Activated T-cell treated with anti-CD3 and anti-CD28 coated beads, Interleukin-2, amount 50 U/mL, for 24 hours (primary cell): ENCODE measurements around the gene STXBP6.

Experiments used
- DNase-seq: peaks from one replicate; pipeline ENCODE4 v3.0.0-alpha.2; 2020
- H3K27ac Mint-ChIP-seq: 2 replicates; pipeline ENCODE4 v1.8.0; 2020; ENCODE audit warnings: mild to moderate bottlenecking, mixed read lengths
- H3K27me3 Mint-ChIP-seq: 2 replicates; pipeline ENCODE4 v1.8.0; 2020; ENCODE audit warnings: mixed read lengths
- H3K36me3 Mint-ChIP-seq: 2 replicates; pipeline ENCODE4 v1.8.0; 2020; ENCODE audit warnings: low read depth, mixed read lengths
- H3K4me1 Mint-ChIP-seq: 2 replicates; pipeline ENCODE4 v1.8.0; 2020; ENCODE audit warnings: low read depth, mixed read lengths
- H3K4me3 Mint-ChIP-seq: 2 replicates; pipeline ENCODE4 v1.8.0; 2020; ENCODE audit warnings: mild to moderate bottlenecking, moderate library complexity, mixed read lengths
- H3K9me3 Mint-ChIP-seq: 2 replicates; pipeline ENCODE4 v1.8.0; 2020; ENCODE audit warnings: mixed read lengths

The STXBP6 gene

DNA sequence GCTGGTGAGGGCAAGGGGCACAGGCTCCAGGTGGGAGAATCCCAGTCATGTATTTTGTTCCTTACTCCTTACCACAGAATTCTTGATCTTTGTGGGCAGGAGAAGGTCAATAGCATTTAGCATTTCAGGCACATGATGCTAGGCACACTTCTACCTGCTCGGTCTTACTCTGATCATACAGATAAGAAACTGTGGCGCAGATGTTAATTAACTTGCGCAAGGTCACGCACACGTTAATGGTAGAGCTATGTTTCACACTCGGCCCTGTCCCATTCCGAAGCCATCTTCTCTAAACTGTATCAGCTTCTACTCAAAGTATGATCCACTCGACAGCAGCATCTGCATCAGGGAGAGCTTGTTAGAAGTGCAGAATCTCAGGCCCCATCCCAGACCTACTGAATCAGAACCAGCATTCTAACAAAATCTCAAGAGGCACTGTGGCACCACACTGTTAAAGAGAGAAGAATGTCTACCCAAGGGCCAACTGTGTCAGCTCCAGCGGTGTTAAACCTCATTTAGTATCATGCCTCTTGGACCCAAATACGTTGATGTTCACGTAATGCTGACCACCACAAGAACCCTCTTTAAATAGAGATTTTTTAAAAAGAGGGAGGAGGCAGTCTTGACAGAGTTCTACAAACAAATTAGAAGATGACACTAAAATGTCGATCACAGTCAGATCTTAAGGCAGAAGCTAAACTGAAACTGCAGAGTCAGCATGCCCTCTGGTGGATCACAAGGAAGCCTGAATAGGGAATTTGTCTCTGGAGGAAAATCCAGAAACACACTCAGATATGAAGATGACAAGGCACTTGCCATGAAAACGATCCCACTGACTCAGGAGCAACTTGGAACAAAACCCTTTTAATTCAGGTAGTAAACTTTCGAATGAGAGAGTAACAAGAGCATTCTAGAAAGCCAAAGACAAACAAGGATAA lies 7.3 kb downstream of the STXBP6 start:
- DNase-seq = no peak
- Mint-ChIP-seq H3K27me3 (peaks cover 21% of the 10 kb centered on the region), H3K36me3 (no peaks in the 10 kb centered on the region)

DNA sequence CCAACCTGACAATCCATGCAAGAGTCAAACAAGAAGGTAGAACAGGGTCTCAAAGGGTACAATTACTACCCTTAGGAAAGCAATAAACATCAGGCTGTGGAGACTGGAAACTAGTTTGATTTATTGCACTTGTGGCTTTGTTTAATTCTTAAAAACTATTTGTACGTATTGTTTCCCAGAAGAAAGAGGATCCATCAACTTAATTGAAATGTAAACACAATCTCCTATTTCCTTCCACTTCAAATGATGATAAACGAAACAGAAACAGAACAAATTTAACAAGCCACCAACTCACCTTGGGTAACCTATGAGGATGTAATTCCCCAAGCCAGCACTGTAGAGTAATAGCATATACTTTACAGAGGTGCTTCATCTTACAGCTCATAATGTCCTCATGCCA lies 8.0 kb downstream of the STXBP6 start:
- Mint-ChIP-seq H3K36me3 (no peaks in the 10 kb centered on the region), H3K4me1 (no peaks in the 10 kb centered on the region), H3K4me3 (no peak overlapping the region), H3K9me3 (no peaks in the 10 kb centered on the region), H3K27ac (no peak overlapping the region), H3K27me3 (peaks cover 20% of the 10 kb centered on the region)
- DNase-seq = no peak

More for the DNA sequence above, 7.3 kb downstream of the STXBP6 start:
- no peak overlapping the region for H3K4me3 Mint-ChIP-seq
- no peaks in the 10 kb centered on the region for H3K4me1 Mint-ChIP-seq
- H3K9me3 Mint-ChIP-seq = no peaks in the 10 kb centered on the region
- no peak overlapping the region for H3K27ac Mint-ChIP-seq

DNA sequence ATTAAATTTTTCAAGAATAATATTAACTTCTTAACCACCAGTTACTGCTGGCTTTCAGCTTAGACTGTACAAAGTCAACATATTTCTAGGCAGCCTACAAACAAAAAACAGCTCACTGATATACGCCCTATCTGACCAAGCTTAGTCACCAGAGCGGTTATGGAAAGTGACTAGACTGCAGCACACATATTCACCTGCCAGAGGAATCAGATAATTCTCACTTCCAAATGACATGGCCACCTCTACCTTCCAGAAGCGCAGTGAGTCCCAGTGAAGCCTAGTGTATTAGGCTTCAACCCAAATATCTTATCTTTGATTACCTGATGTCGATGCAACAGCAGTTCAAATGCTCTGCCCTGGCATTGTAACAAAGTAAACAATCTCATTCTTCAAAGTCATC lies 8.5 kb downstream of the STXBP6 start:
- Mint-ChIP-seq H3K4me1 (no peaks in the 10 kb centered on the region), H3K36me3 (no peaks in the 10 kb centered on the region), H3K9me3 (no peaks in the 10 kb centered on the region), H3K27ac (no peak overlapping the region), H3K4me3 (no peak overlapping the region), H3K27me3 (peaks cover 17% of the 10 kb centered on the region)
- no peak for DNase-seq

- peaks cover 10% of the 10 kb centered on the region for H3K27me3 Mint-ChIP-seq
- H3K27ac Mint-ChIP-seq = no peak overlapping the region
- no peaks in the 10 kb centered on the region for H3K4me1 Mint-ChIP-seq
- H3K9me3 Mint-ChIP-seq = no peaks in the 10 kb centered on the region
- DNase-seq = no peak
- H3K36me3 Mint-ChIP-seq = no peaks in the 10 kb centered on the region
- H3K4me3 Mint-ChIP-seq = no peak overlapping the region
Measured at GRCh38 chr14:25039933-25040332, 10.0 kb downstream of the STXBP6 start.

- Mint-ChIP-seq H3K4me3 (no peak overlapping the region), H3K9me3 (no peaks in the 10 kb centered on the region), H3K36me3 (no peaks in the 10 kb centered on the region), H3K27ac (no peak overlapping the region), H3K27me3 (no peaks in the 10 kb centered on the region), H3K4me1 (no peaks in the 10 kb centered on the region)
- no peak for DNase-seq
Measured at GRCh38 chr14:25038044-25038668, 11.8 kb downstream of the STXBP6 start.

- Mint-ChIP-seq H3K27ac (no peak overlapping the region), H3K4me3 (no peak overlapping the region), H3K36me3 (no peaks in the 10 kb centered on the region), H3K9me3 (no peaks in the 10 kb centered on the region), H3K4me1 (no peaks in the 10 kb centered on the region), H3K27me3 (no peaks in the 10 kb centered on the region)
- no peak for DNase-seq
Measured at GRCh38 chr14:25037032-25037431, 12.9 kb downstream of the STXBP6 start.

DNA sequence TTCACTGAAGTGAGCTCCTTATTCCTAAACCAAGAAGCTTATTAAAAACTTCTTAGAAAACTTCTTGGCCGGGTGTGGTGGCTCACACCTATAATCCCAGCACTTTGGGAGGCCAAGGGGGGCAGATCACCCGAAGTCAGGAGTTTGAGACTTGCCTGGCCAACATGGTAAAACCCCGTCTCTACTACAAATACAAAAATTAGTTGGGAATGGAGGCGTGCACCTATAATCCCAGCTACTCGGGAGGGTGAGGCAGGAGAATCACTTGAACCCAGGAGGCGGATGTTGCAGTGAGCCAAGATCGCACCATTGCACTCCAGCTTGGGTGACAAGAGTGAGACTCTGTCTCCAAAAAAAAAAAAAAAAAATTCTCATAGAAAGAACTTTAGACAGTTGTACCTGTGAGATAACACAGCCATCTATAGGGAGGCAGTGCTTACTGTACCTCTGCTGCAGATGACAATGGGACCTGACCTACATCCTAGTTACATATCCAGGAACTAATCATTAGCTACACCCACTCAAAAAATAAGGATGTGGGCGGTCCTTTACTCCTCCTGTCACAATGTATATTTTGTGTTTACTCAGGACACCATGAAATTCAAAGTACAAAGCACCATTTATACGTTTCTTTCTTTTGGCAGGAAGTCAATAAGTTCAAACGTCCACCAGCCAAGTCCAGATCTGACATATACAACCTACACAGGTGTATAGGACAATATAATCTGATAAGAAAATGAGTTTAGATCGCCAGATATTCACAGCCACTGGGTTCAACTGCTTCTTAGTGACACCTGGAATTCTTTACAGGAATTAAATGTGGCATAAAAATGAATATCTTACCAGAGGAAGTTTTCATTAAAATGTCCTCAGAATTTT lies 14.9 kb downstream of the STXBP6 start:
- H3K27me3 Mint-ChIP-seq = no peaks in the 10 kb centered on the region
- H3K4me1 Mint-ChIP-seq = no peaks in the 10 kb centered on the region
- no peaks in the 10 kb centered on the region for H3K36me3 Mint-ChIP-seq
- H3K4me3 Mint-ChIP-seq = no peak overlapping the region
- H3K9me3 Mint-ChIP-seq = no peaks in the 10 kb centered on the region
- H3K27ac Mint-ChIP-seq = no peak overlapping the region
- no peak for DNase-seq

- H3K27ac Mint-ChIP-seq = no peak overlapping the region
- H3K36me3 Mint-ChIP-seq = no peaks in the 10 kb centered on the region
- H3K9me3 Mint-ChIP-seq = no peaks in the 10 kb centered on the region
- no peaks in the 10 kb centered on the region for H3K27me3 Mint-ChIP-seq
- no peak overlapping the region for H3K4me3 Mint-ChIP-seq
- no peak for DNase-seq
- H3K4me1 Mint-ChIP-seq = no peaks in the 10 kb centered on the region
Measured at GRCh38 chr14:25033358-25033757, 16.6 kb downstream of the STXBP6 start.

DNA sequence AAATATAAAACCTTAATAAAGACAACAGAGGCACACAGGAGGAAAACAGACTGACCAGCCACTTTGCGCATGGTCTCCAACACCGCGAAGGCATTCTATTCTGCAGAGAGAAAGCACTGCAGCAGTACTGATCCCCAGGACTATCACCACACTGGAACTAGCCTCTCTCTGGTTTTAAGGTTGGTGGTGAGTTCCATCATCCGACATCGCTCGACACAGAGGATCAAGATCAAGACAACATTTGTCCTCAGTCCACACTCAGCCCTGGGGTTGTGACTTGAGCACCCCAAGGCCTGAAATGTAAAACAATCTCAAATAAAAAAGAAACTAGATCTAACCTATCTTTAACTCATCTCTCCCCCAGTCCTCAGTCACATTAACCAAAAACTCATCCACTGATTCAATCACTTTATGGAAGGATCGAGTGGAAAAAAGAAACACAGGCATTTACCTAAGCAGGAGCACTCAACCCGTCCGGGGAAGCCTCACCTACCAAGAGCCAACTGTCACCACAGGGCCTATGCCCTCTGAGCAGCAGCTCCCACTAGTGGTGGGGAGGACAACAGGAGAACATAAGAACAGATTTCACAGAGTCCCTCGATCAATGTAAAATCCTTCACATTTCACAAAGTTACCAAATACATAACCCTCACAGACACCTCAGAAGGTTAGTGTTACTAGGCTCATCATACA lies 17.7 kb downstream of the STXBP6 start:
- Mint-ChIP-seq H3K27ac (no peak overlapping the region), H3K4me1 (no peaks in the 10 kb centered on the region)

DNA sequence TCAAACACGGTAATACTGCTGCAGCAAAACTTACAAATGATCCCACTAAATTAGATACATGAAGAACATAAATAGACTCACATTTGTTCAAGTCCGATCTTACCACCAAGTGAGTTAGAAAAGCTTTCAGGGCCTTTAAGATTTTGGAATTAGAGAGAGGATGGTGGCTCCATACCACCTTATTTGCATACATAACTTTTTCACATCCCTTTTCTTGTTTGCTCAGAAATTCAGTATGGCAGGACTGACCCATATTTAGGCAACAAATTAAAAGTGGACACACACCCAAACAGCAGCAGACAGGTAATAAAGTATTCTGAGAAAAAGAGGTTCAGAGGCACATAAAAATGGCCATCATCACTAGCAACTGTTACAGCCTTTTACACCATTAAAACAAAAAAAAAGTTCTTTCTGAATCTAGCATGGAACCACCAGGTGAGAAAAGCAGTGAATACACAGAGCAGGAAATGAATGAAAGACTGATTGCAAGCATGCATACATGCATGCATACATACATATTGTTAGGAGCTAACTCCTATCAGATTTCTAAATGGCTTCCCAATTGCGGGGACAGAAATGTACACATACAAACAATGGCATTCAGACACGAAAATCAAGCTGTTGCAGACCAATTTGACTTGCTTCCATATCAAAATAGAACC lies 23.3 kb downstream of the STXBP6 start:
- no peak for DNase-seq
- Mint-ChIP-seq H3K4me3 (no peak overlapping the region), H3K9me3 (no peaks in the 10 kb centered on the region), H3K27me3 (no peaks in the 10 kb centered on the region), H3K36me3 (no peaks in the 10 kb centered on the region), H3K4me1 (no peaks in the 10 kb centered on the region), H3K27ac (no peak overlapping the region)

More for the DNA sequence above, 17.7 kb downstream of the STXBP6 start:
- H3K4me3 Mint-ChIP-seq = no peak overlapping the region
- H3K27me3 Mint-ChIP-seq = no peaks in the 10 kb centered on the region
- H3K9me3 Mint-ChIP-seq = no peaks in the 10 kb centered on the region
- no peaks in the 10 kb centered on the region for H3K36me3 Mint-ChIP-seq
- DNase-seq = no peak

GRCh38 chr14:25019892-25020291 lies 30.1 kb downstream of the STXBP6 start:
- Mint-ChIP-seq H3K4me3 (no peak overlapping the region), H3K36me3 (no peaks in the 10 kb centered on the region), H3K27ac (no peak overlapping the region), H3K9me3 (no peaks in the 10 kb centered on the region), H3K27me3 (no peaks in the 10 kb centered on the region), H3K4me1 (no peaks in the 10 kb centered on the region)
- DNase-seq = no peak

DNA sequence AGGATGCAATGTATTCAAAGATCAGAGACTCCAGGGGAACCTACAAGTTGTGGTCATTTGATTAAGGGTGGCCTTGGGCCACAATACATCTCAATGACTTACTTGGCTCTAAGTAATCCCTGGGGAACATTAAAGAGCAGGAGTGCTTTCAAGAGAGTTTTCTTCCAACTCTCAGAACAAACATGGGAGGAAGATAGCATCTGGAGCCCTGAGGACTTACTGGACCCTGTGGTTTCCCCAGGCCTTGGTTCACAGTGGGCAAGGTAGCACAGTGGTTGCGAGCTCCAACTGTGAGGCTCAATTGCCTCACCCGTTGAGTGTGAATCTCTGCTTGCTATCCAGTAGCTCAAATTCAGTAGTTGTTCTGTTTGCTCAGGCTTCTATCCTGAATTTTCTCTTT lies 32.4 kb downstream of the STXBP6 start:
- Mint-ChIP-seq H3K36me3 (no peaks in the 10 kb centered on the region), H3K4me1 (no peaks in the 10 kb centered on the region), H3K9me3 (no peaks in the 10 kb centered on the region), H3K27me3 (peaks cover 5% of the 10 kb centered on the region), H3K27ac (no peak overlapping the region), H3K4me3 (no peak overlapping the region)
- no peak for DNase-seq

DNA sequence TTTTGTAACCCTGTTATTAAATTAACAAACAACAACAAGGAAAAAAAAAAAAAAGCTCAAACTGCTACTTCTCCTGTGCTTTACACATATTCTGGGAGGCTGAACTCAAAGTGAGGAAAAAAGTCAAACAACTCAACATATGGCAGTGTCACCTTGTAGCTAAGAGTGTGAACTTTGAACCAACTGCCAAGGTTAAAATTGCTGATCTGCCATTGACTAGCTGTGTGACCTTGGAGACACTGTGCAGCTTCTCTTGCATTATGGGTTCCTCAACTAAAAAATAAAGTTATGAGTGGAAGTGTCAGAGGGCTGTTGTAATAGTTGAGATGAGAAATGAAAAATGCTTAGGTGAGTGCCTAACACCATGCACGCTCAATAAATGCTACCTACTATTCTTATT lies 34.2 kb downstream of the STXBP6 start:
- Mint-ChIP-seq H3K27ac (no peak overlapping the region), H3K4me3 (no peak overlapping the region), H3K36me3 (no peaks in the 10 kb centered on the region), H3K27me3 (peaks cover 6% of the 10 kb centered on the region), H3K4me1 (no peaks in the 10 kb centered on the region), H3K9me3 (no peaks in the 10 kb centered on the region)
- no peak for DNase-seq

- DNase-seq = no peak
- H3K36me3 Mint-ChIP-seq = no peaks in the 10 kb centered on the region
- H3K4me1 Mint-ChIP-seq = no peaks in the 10 kb centered on the region
- H3K27ac Mint-ChIP-seq = no peak overlapping the region
- peaks cover 14% of the 10 kb centered on the region for H3K27me3 Mint-ChIP-seq
- H3K4me3 Mint-ChIP-seq = no peak overlapping the region
- no peaks in the 10 kb centered on the region for H3K9me3 Mint-ChIP-seq
Measured at GRCh38 chr14:25014440-25014839, 35.5 kb downstream of the STXBP6 start.
